ENCODE data around the gene NETO1. TPM values are rescaled to one million over a fixed set of nuclear protein-coding genes. Genes with fewer than 3 reads are reported as not detected.
A peak's percentile ranks its signal among the peaks of the same experiment; 100 is the strongest.

Gene NETO1
- total RNA-seq, 1 experiment from 2014 or later: 5.9 TPM

DNA sequence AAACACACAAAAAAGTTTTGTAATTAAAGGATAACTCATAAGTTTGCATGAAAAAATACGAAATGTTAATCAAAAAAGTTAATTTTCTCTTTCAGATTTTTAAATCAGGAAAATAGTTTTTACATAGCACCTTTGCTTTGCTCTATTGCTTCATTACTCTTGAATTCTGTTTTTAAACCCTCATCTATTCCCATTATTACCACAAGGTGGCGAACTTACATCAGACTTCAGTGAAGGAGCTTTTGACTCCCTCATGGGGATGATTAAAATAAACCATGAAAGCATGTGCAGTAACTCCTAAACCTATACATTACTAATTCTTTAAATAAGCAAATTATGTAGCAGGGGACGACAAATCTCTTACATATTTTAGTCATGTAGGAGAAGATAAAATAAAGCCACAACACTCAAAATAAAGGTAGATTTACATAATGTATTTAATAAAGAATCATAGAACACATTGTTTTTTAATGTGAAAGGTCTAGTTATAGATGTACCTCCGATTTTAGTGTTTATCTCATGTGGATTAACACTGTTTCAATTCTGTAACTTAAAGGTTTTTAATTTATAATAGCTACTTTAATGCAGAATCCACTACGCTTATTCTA lies 105.2 kb downstream of the NETO1 start:
- H3K9me3 Mint-ChIP-seq: no peaks in the 10 kb centered on the region

More for the DNA sequence above, 105.2 kb downstream of the NETO1 start:
- H3K56ac ChIP-seq (ENCODE audit: insufficient read length, low read depth, low read length): no peak overlapping the region
- H3K27ac ChIP-seq (ENCODE audit: insufficient read length, low read depth, low read length): no peak overlapping the region
- no peak overlapping the region for H4K8ac ChIP-seq (replicated peaks; ENCODE audit: insufficient read length, low read depth, low read length)
- no peak overlapping the region for H3K18ac ChIP-seq (ENCODE audit: insufficient read length, low read depth, low read length)
- Mint-ChIP-seq H3K4me1 (no peaks in the 10 kb centered on the region), H3K27me3 (ENCODE audit: low read depth) (no peaks in the 10 kb centered on the region), H3K27ac (no peak overlapping the region), H3K36me3 (ENCODE audit: insufficient read depth in 1 of 3, low read depth in 3 of 3) (0 out of 7 replicates have a peak, but pooled peaks cover 0 to 1% (median 0%) of the 10 kb centered on the region in 3 experiments), H3K4me3 (no peak overlapping the region)
- H2BK20ac ChIP-seq (ENCODE audit: low read depth, low read length, poor library complexity, severe bottlenecking): no peak overlapping the region
- H3K4ac ChIP-seq (ENCODE audit: low read depth, low read length): no peak overlapping the region
- no peak overlapping the region for H2BK5ac ChIP-seq (ENCODE audit: insufficient read length, low read length)
- no peak overlapping the region for H2BK120ac ChIP-seq (ENCODE audit: low read depth, low read length, poor library complexity, severe bottlenecking)
- WGBS (ENCODE audit: extremely low coverage, insufficient read length, low lambda C conversion rate): no CpG with 5 or more reads among the region's 5 CpGs
- H3K9me3 ChIP-seq (ENCODE audit: control insufficient read depth, low read depth, low read length): no peaks in the 10 kb centered on the region
- H2AK5ac ChIP-seq (ENCODE audit: insufficient read length, low read length): no peak overlapping the region
- H2BK15ac ChIP-seq (ENCODE audit: low read depth, low read length): no peak overlapping the region
- H3K79me1 ChIP-seq (ENCODE audit: insufficient read depth, low read depth, low read length, poor library complexity, severe bottlenecking): no peaks in the 10 kb centered on the region
- H3K4me1 ChIP-seq (ENCODE audit: insufficient read depth, low read length): no peaks in the 10 kb centered on the region
- no peak for DNase-seq
- no peak overlapping the region for H3K14ac ChIP-seq (ENCODE audit: insufficient read depth, low read length)
- no peak overlapping the region for H2BK12ac ChIP-seq (ENCODE audit: insufficient read length, low read depth, low read length)
- no peaks in the 10 kb centered on the region for H3K23me2 ChIP-seq (ENCODE audit: insufficient read length, low read depth, low read length, poor library complexity, severe bottlenecking)
- no peak overlapping the region for H3K23ac ChIP-seq (ENCODE audit: insufficient read length, low read depth, low read length)
- no peaks in the 10 kb centered on the region for H3K79me2 ChIP-seq (ENCODE audit: insufficient read depth, low read length)
- TF ChIP-seq, protein P1, sequence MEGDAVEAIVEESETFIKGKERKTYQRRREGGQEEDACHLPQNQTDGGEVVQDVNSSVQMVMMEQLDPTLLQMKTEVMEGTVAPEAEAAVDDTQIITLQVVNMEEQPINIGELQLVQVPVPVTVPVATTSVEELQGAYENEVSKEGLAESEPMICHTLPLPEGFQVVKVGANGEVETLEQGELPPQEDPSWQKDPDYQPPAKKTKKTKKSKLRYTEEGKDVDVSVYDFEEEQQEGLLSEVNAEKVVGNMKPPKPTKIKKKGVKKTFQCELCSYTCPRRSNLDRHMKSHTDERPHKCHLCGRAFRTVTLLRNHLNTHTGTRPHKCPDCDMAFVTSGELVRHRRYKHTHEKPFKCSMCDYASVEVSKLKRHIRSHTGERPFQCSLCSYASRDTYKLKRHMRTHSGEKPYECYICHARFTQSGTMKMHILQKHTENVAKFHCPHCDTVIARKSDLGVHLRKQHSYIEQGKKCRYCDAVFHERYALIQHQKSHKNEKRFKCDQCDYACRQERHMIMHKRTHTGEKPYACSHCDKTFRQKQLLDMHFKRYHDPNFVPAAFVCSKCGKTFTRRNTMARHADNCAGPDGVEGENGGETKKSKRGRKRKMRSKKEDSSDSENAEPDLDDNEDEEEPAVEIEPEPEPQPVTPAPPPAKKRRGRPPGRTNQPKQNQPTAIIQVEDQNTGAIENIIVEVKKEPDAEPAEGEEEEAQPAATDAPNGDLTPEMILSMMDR (conservative IDR thresholded peaks at IDR 0.05): peak; percentile 87
- no peak overlapping the region for H3K9ac ChIP-seq (ENCODE audit: extremely low read depth, insufficient read length, low read length)
- no peaks in the 10 kb centered on the region for H4K20me1 ChIP-seq (ENCODE audit: control insufficient read depth, insufficient read depth, insufficient read length)
- H2AFZ ChIP-seq (ENCODE audit: low read length): no peak overlapping the region
- H3K4me2 ChIP-seq (ENCODE audit: insufficient read depth, insufficient read length, low read length): no peak overlapping the region
- no peak overlapping the region for H4K5ac ChIP-seq (ENCODE audit: insufficient read length, low read depth, low read length)
- no peak overlapping the region for H4K91ac ChIP-seq (ENCODE audit: insufficient read length, low read depth, low read length)
- H3T11ph ChIP-seq (ENCODE audit: low read length): no peak overlapping the region
- H3K27me3 ChIP-seq (ENCODE audit: insufficient read depth, low read length): no peaks in the 10 kb centered on the region
